K562 (cell line): ENCODE data around the gene RNASEH2C. TPM values are rescaled to one million over a fixed set of nuclear protein-coding genes. Genes with fewer than 3 reads are reported as not detected.

Experiments used
- BHLHE40 ChIP-seq: IDR thresholded peaks from 2 replicates; pipeline ENCODE4 v1.6.1; 2011; ENCODE audit warnings: low read length, improper control_type of control experiment
- CHD1 ChIP-seq: fragments of 200-600 bp; sonication (generic); IDR thresholded peaks from one replicate; pipeline ENCODE4 v1.6.1; 2012; ENCODE audit warnings: mild to moderate bottlenecking, moderate library complexity, low read length, inconsistent platforms
- E2F4 ChIP-seq: sonication (generic); formaldehyde crosslinking; IDR thresholded peaks from 2 replicates; pipeline ENCODE4 v1.8.0; 2022; ENCODE audit warnings: mild to moderate bottlenecking, low read depth, missing genetic modification reagents
- E2F5 ChIP-seq: sonication (generic); formaldehyde crosslinking; IDR thresholded peaks from 2 replicates; pipeline ENCODE4 v1.8.0; 2022; ENCODE audit warnings: mild to moderate bottlenecking, missing genetic modification reagents
- HDAC2 ChIP-seq: fragments of 450-650 bp; IDR thresholded peaks from 2 replicates; pipeline ENCODE4 v1.6.1; 2016; ENCODE audit warnings: mild to moderate bottlenecking
- HDGF ChIP-seq: fragments of 450-650 bp; IDR thresholded peaks from 2 replicates; pipeline ENCODE4 v1.6.1; 2016
- HMG20B ChIP-seq: fragments of 250-450 bp; sonication (Bioruptor Pico); IDR thresholded peaks from 2 replicates; pipeline ENCODE4 v1.5.0; 2021; ENCODE audit warnings: mild to moderate bottlenecking
- HNRNPK ChIP-seq: fragments of 200-400 bp; formaldehyde crosslinking; IDR thresholded peaks from one replicate; pipeline ENCODE4 v1.6.1; 2018; ENCODE audit warnings: mild to moderate bottlenecking, low read depth, low read length; ENCODE audit not compliant: poor library complexity, severe bottlenecking
- MCM2 ChIP-seq: fragments of 450-650 bp; IDR thresholded peaks from 2 replicates; pipeline ENCODE4 v1.6.1; 2017; ENCODE audit warnings: low read depth, mild to moderate bottlenecking
- MTA1 ChIP-seq: fragments of 450-650 bp; IDR thresholded peaks from 2 replicates; pipeline ENCODE4 v1.6.1; 2017; ENCODE audit warnings: borderline replicate concordance
- PHB2 ChIP-seq: fragments of 450-650 bp; IDR thresholded peaks from 2 replicates; pipeline ENCODE4 v1.6.1; 2017; ENCODE audit warnings: low read depth
- POLR2AphosphoS5 ChIP-seq: IDR thresholded peaks from 2 replicates; pipeline ENCODE4 v1.6.1; 2011; ENCODE audit warnings: mild to moderate bottlenecking, low read depth, low read length, moderate library complexity; ENCODE audit not compliant: control insufficient read depth, insufficient read depth
- POLR2B ChIP-seq: fragments of 450-650 bp; IDR thresholded peaks from 2 replicates; pipeline ENCODE4 v1.6.1; 2018; ENCODE audit warnings: low read depth; ENCODE audit not compliant: partially characterized antibody
- SAP30 ChIP-seq: fragments of 200-600 bp; sonication (generic); IDR thresholded peaks from 2 replicates; pipeline ENCODE4 v1.6.1; 2012; ENCODE audit warnings: borderline replicate concordance, low read depth, mild to moderate bottlenecking, moderate library complexity, low read length, control low read depth, inconsistent platforms; ENCODE audit not compliant: insufficient read depth, poor library complexity, severe bottlenecking
- SMAD1 ChIP-seq: fragments of 150-350 bp; IDR thresholded peaks from 2 replicates; pipeline ENCODE4 v1.6.1; 2014; ENCODE audit warnings: low read length, low read depth; ENCODE audit not compliant: partially characterized antibody
- SREBF1 ChIP-seq: fragments of 150-350 bp; IDR thresholded peaks from 2 replicates; pipeline ENCODE4 v1.6.1; 2014; ENCODE audit warnings: antibody characterized with exemption, low read depth, low read length, borderline replicate concordance
- TSHZ1 ChIP-seq: fragments of 250-450 bp; sonication (Bioruptor Pico); IDR thresholded peaks from 2 replicates; pipeline ENCODE4 v1.4.0; 2020; ENCODE audit warnings: mild to moderate bottlenecking, moderate library complexity
- ZBED1 ChIP-seq: IDR thresholded peaks from 2 replicates; pipeline ENCODE4 v1.6.1; 2014
- ZNF395 ChIP-seq: fragments of 200-800 bp; sonication (Bioruptor generic); IDR thresholded peaks from 2 replicates; pipeline ENCODE4 v1.6.1; 2017; ENCODE audit warnings: missing genetic modification characterization, missing compliant biosample characterization
- polyA plus RNA-seq, 8 experiments: library from polyadenylated mRNA; depleted of rRNA in 4 of 8; stranded (reverse) in 5 of 8; unstranded in 3 of 8; fragments of >200 nt; fragmentation: Nextera tagmentation in 2 of 8; fragmentation: Illumina TruSeq in 1 of 8; extraction: Ambion mirVana in 2 of 8; extraction: Trizol in 1 of 8; gene quantifications; 2 replicates each; pipeline versions ENCODE4 v1.2.1 to v1.2.3, GENCODE V29; 2011 to 2014; ENCODE audit warnings: inconsistent platforms in 1 of 8, missing spikeins in 1 of 8
- total RNA-seq, 7 experiments: library from RNA; depleted of rRNA in 6 of 7; stranded (reverse); fragments of >200 nt in 6 of 7; fragmentation: Illumina TruSeq in 2 of 7; extraction: Trizol in 2 of 7; gene quantifications; 2 replicates each; pipeline versions ENCODE4 v1.2.1 to v1.2.3, GENCODE V29; 2011 to 2021; ENCODE audit warnings: low replicate concordance in 1 of 7
- TF ChIP-seq, protein P1 (sequence below): sonication (generic); formaldehyde crosslinking; IDR thresholded peaks from 2 replicates; pipeline ENCODE4 v1.9.0; 2022; ENCODE audit warnings: mild to moderate bottlenecking, missing genetic modification reagents
- TF ChIP-seq, protein P2 (sequence below): fragments of 450-650 bp; formaldehyde crosslinking; conservative IDR thresholded peaks from 2 replicates; pipeline ENCODE4 v1.4.0; 2022; ENCODE audit warnings: mild to moderate bottlenecking, missing genetic modification characterization

Gene RNASEH2C
- total and polyA plus RNA-seq, 9 of the 15 experiments (the other 6 are each of a cell fraction or from before 2014, with no cell fraction given) = 5.4 to 78.2 (median 15.6) TPM

- TF ChIP-seq SAP30 = no peak
- TF ChIP-seq PHB2 = no peak
- TF ChIP-seq ZNF395 (CRISPR knock-in tag) = no peak
- no peak for TF ChIP-seq TSHZ1 (CRISPR knock-in tag)
- TF ChIP-seq BHLHE40 = no peak
- no peak for TF ChIP-seq MCM2
- TF ChIP-seq POLR2AphosphoS5 = 0 out of 2 replicates have a peak, but pooled peaks have one; percentile 8
- no peak for TF ChIP-seq E2F5 (CRISPR knock-in tag)
- peak; percentile 12 for TF ChIP-seq POLR2B
- no peak for TF ChIP-seq SMAD1
- TF ChIP-seq, protein P1, sequence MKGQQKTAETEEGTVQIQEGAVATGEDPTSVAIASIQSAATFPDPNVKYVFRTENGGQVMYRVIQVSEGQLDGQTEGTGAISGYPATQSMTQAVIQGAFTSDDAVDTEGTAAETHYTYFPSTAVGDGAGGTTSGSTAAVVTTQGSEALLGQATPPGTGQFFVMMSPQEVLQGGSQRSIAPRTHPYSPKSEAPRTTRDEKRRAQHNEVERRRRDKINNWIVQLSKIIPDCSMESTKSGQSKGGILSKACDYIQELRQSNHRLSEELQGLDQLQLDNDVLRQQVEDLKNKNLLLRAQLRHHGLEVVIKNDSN = no peak
- no peak for TF ChIP-seq E2F4
- TF ChIP-seq HNRNPK = no peak
- TF ChIP-seq CHD1 = peak; percentile 71
- no peak for TF ChIP-seq MTA1
- no peak for TF ChIP-seq HDGF
- no peak for TF ChIP-seq SREBF1
- no peak for TF ChIP-seq HDAC2
- TF ChIP-seq ZBED1 = no peak
- TF ChIP-seq, protein P2, sequence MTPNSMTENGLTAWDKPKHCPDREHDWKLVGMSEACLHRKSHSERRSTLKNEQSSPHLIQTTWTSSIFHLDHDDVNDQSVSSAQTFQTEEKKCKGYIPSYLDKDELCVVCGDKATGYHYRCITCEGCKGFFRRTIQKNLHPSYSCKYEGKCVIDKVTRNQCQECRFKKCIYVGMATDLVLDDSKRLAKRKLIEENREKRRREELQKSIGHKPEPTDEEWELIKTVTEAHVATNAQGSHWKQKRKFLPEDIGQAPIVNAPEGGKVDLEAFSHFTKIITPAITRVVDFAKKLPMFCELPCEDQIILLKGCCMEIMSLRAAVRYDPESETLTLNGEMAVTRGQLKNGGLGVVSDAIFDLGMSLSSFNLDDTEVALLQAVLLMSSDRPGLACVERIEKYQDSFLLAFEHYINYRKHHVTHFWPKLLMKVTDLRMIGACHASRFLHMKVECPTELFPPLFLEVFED (CRISPR knock-in tag) = 0 out of 2 replicates have a peak, but pooled peaks have one; percentile 52
- no peak for TF ChIP-seq HMG20B (CRISPR knock-in tag)
Measured at GRCh38 chr11:65719871-65720210, 757 bp downstream of the RNASEH2C start (continued).
